HepG2 (cell line): ENCODE data around the gene KCND2. TPM values are rescaled to one million over a fixed set of nuclear protein-coding genes. Genes with fewer than 3 reads are reported as not detected.

Experiments
- ATAC-seq: fragments of 200-7000 bp; cut with Tn5 transposase; 3 replicates; pipeline ENCODE4 v1.9.1; 2020; ENCODE audit warnings: mild to moderate bottlenecking, moderate library complexity
- BruUV-seq: library from RNA; stranded (reverse); fragments of 400-500 nt; replicated peaks from 2 replicates; lab custom pipeline; 2021; lab: Mats Ljungman, UMichigan
- CTCF ChIA-PET: fragments of 300-600 bp; formaldehyde crosslinking; extraction: SDS; loops from one replicate; lab custom pipeline; 2021; ENCODE audit warnings: low total read pairs, inconsistent platforms, low intra/inter-chr PET ratio; lab: Yijun Ruan, JAX
- POLR2A ChIA-PET: fragments of 350-600 bp; sonication (Branson Sonifier 250); formaldehyde crosslinking; loops from one replicate; lab custom pipeline; 2020; ENCODE audit warnings: antibody characterized with exemption, inconsistent platforms; lab: Yijun Ruan, JAX
- DNase-seq: peaks from one replicate; pipeline ENCODE4 v3.0.0-alpha.2; 2015; ENCODE audit warnings: low spot score
- FAIRE-seq: peaks from 3 replicates; lab custom pipeline; 2011; peaks lifted over from hg19 to GRCh38; lab: Jason Lieb, UNC
- H2AFZ ChIP-seq: one replicate; pipeline ENCODE4 v1.6.1; 2011; ENCODE audit warnings: low read length, inconsistent platforms
- H3K27ac ChIP-seq: fragments of 300-600 bp; 3 replicates; pipeline ENCODE4 v1.8.0; 2011; ENCODE audit warnings: mixed run types, mild to moderate bottlenecking, mixed read lengths, low read length, inconsistent platforms; ENCODE audit not compliant: insufficient read depth; ENCODE audit errors: extremely low read length
- H3K27me3 ChIP-seq, 2 experiments: fragments of 200-600 bp in 1 of 2; 2 replicates in 1 of 2; 3 replicates in 1 of 2; pipeline versions ENCODE4 v1.6.0 to v1.8.0; 2011; ENCODE audit warnings: low read length in 2 of 2, mild to moderate bottlenecking in 2 of 2, moderate library complexity in 2 of 2, inconsistent platforms in 1 of 2; ENCODE audit not compliant: insufficient read depth in 2 of 2, control insufficient read depth in 1 of 2
- H3K36me3 ChIP-seq, 2 experiments: fragments of 200-600 bp in 1 of 2; replicated peaks in 1 of 2; 2 replicates in 1 of 2; 3 replicates in 1 of 2; pipeline versions ENCODE4 v1.5.1 to v1.8.0; 2011; ENCODE audit warnings: low read length in 2 of 2, inconsistent platforms in 1 of 2; ENCODE audit not compliant: insufficient read depth in 2 of 2, control insufficient read depth in 1 of 2
- H3K4me1 ChIP-seq: 2 replicates; pipeline ENCODE4 v1.5.1; 2012; ENCODE audit warnings: low read length, inconsistent platforms; ENCODE audit not compliant: insufficient read depth
- H3K4me2 ChIP-seq: 2 replicates; pipeline ENCODE4 v1.6.0; 2011; ENCODE audit warnings: low read depth, low read length, inconsistent platforms
- H3K4me3 ChIP-seq, 3 experiments: fragments of 200-600 bp in 1 of 3; sonication (generic), shearing (Covaris generic) in 1 of 3; replicated peaks in 1 of 3; 2 replicates each; pipeline ENCODE4 v1.5.1; 2011 to 2016; ENCODE audit warnings: low read length in 3 of 3, inconsistent platforms in 2 of 3, low read depth in 2 of 3, mild to moderate bottlenecking in 2 of 3, control low read depth in 1 of 3, mixed read lengths in 1 of 3; ENCODE audit not compliant: insufficient read depth in 1 of 3
- H3K79me2 ChIP-seq: one replicate; pipeline ENCODE4 v1.6.1; 2011; ENCODE audit warnings: low read length, inconsistent platforms; ENCODE audit not compliant: insufficient read depth
- H3K9ac ChIP-seq: 2 replicates; pipeline ENCODE4 v1.6.0; 2011; ENCODE audit warnings: mild to moderate bottlenecking, low read depth, low read length, inconsistent platforms; ENCODE audit not compliant: insufficient read depth
- H3K9me3 ChIP-seq: 2 replicates; pipeline ENCODE4 v1.5.1; 2012; ENCODE audit warnings: mild to moderate bottlenecking, low read length
- H4K20me1 ChIP-seq: 2 replicates; pipeline ENCODE4 v1.6.0; 2011; ENCODE audit warnings: inconsistent platforms, mild to moderate bottlenecking, low read length, moderate library complexity; ENCODE audit not compliant: insufficient read depth
- CHCHD3 ChIP-seq: sonication (generic); formaldehyde crosslinking; IDR thresholded peaks from 2 replicates; pipeline ENCODE4 v1.8.0; 2022; ENCODE audit warnings: mild to moderate bottlenecking, missing genetic modification reagents, moderate library complexity
- FLYWCH1 ChIP-seq: sonication (generic); formaldehyde crosslinking; IDR thresholded peaks from 2 replicates; pipeline ENCODE4 v1.8.1; 2023; ENCODE audit warnings: mild to moderate bottlenecking, missing genetic modification reagents
- FUBP1 ChIP-seq: sonication (generic); formaldehyde crosslinking; IDR thresholded peaks from 2 replicates; pipeline ENCODE4 v1.5.1; 2020; ENCODE audit warnings: missing genetic modification reagents, mild to moderate bottlenecking, borderline replicate concordance
- GATAD1 ChIP-seq: IDR thresholded peaks from 2 replicates; pipeline ENCODE4 v1.6.1; 2016; ENCODE audit warnings: missing genetic modification reagents, missing compliant biosample characterization
- MED13 ChIP-seq: sonication (generic); formaldehyde crosslinking; IDR thresholded peaks from 2 replicates; pipeline ENCODE4 v1.5.0; 2020; ENCODE audit warnings: missing genetic modification reagents
- MTF2 ChIP-seq: sonication (generic); formaldehyde crosslinking; IDR thresholded peaks from 2 replicates; pipeline ENCODE4 v1.5.0; 2020; ENCODE audit warnings: missing genetic modification reagents, borderline replicate concordance
- POLR2G ChIP-seq: fragments of 200-400 bp; formaldehyde crosslinking; IDR thresholded peaks from 2 replicates; pipeline ENCODE4 v1.6.1; 2018; ENCODE audit warnings: mild to moderate bottlenecking, low read depth, low read length, moderate library complexity
- SKIL ChIP-seq: sonication (generic); formaldehyde crosslinking; IDR thresholded peaks from 2 replicates; pipeline ENCODE4 v1.8.0; 2022; ENCODE audit warnings: missing genetic modification reagents, mild to moderate bottlenecking, moderate library complexity, borderline replicate concordance
- SNAPC2 ChIP-seq: sonication (generic); formaldehyde crosslinking; IDR thresholded peaks from 2 replicates; pipeline ENCODE4 v1.8.1; 2022; ENCODE audit warnings: mild to moderate bottlenecking, missing genetic modification reagents
- ZNF160 ChIP-seq: sonication (generic); formaldehyde crosslinking; IDR thresholded peaks from 2 replicates; pipeline ENCODE4 v1.8.0; 2022; ENCODE audit warnings: mild to moderate bottlenecking, inconsistent platforms, missing genetic modification reagents
- ZNF33B ChIP-seq: sonication (generic); formaldehyde crosslinking; IDR thresholded peaks from 2 replicates; pipeline ENCODE4 v1.5.1; 2020; ENCODE audit warnings: mild to moderate bottlenecking, missing genetic modification reagents
- ZNF362 ChIP-seq: sonication (generic); formaldehyde crosslinking; IDR thresholded peaks from 2 replicates; pipeline ENCODE4 v1.4.0; 2020; ENCODE audit warnings: missing genetic modification reagents, mild to moderate bottlenecking, borderline replicate concordance
- ZNF615 ChIP-seq: sonication (generic); formaldehyde crosslinking; IDR thresholded peaks from 2 replicates; pipeline ENCODE4 v1.5.0; 2020; ENCODE audit warnings: mild to moderate bottlenecking, missing genetic modification reagents, borderline replicate concordance
- ZNF616 ChIP-seq: sonication (generic); formaldehyde crosslinking; IDR thresholded peaks from 2 replicates; pipeline ENCODE4 v1.5.0; 2020; ENCODE audit warnings: low read depth, mild to moderate bottlenecking, missing genetic modification reagents
- ZNF747 ChIP-seq: sonication (generic); formaldehyde crosslinking; IDR thresholded peaks from 2 replicates; pipeline ENCODE4 v1.8.1; 2023; ENCODE audit warnings: missing genetic modification reagents, mild to moderate bottlenecking, borderline replicate concordance
- WGBS: methylation state at CpG from one replicate; pipeline ENCODE4 v1.1.6; 2017; ENCODE audit warnings: low lambda C conversion rate; 5-methylcytosine and 5-hydroxymethylcytosine counted together
- in situ Hi-C: cut with HindIII; loops from 2 replicates; pipeline ENCODE4 v1.10.0; 2017; ENCODE audit warnings: low pct_unique_long_range_greater_than_20kb; ENCODE audit not compliant: extremely low pct_ligation_motif_present
- intact Hi-C: fragments of 100-400 bp; cut with micrococcal nuclease; formaldehyde crosslinking; loops from one replicate; pipeline ENCODE4 v1.10.0; 2022; ENCODE audit not compliant: unreplicated experiment
- polyA plus RNA-seq, 8 experiments: library from polyadenylated mRNA; depleted of rRNA in 3 of 8; stranded (reverse) in 7 of 8; unstranded in 1 of 8; fragments of >200 nt; fragmentation: Illumina TruSeq in 4 of 8; extraction: Trizol in 4 of 8; gene quantifications; 2 replicates each; pipeline versions ENCODE4 v1.2.1 to v1.2.3, GENCODE V29; 2011 to 2016; ENCODE audit warnings: low read depth in 4 of 8, missing spikeins in 1 of 8, mixed read lengths in 1 of 8; ENCODE audit not compliant: insufficient read depth in 1 of 8
- total RNA-seq, 5 experiments: library from RNA; depleted of rRNA; stranded (reverse); fragments of >200 nt; fragmentation: Illumina TruSeq; extraction: Trizol; gene quantifications; 2 replicates each; pipeline ENCODE4 v1.2.3, GENCODE V29; 2016; ENCODE audit warnings: low read depth in 1 of 5

KCND2 gene
- total and polyA plus RNA-seq, 2 of the 13 experiments (the other 11 are each of a cell fraction or from before 2014, with no cell fraction given): not detected

- POLR2A ChIA-PET: no interaction called here
- Histone ChIP-seq H3K27ac (no peak overlapping the region), H3K79me2 (no peaks in the 10 kb centered on the region), H3K27me3 (no peaks in the 10 kb centered on the region), H3K36me3 (no peaks in the 10 kb centered on the region), H2AFZ (no peak overlapping the region), H3K9ac (no peak overlapping the region), H3K4me2 (no peak overlapping the region), H4K20me1 (no peaks in the 10 kb centered on the region), H3K4me1 (no peaks in the 10 kb centered on the region), H3K4me3 (no peak overlapping the region), H3K9me3 (no peaks in the 10 kb centered on the region)
- no peak for DNase-seq
- FAIRE-seq: no peak
- no TSS peak for BruUV-seq
- CTCF ChIA-PET: no interaction called here
- WGBS: 1% methylated on average over 3 of the region's 3 CpGs
- no peak for ATAC-seq
- TF ChIP-seq CHCHD3 (CRISPR knock-in tag) (no peak), FUBP1 (no peak), MTF2 (CRISPR knock-in tag) (no peak), SNAPC2 (CRISPR knock-in tag) (no peak), ZNF33B (CRISPR knock-in tag) (no peak), ZNF616 (no peak), GATAD1 (no peak), MED13 (CRISPR knock-in tag) (no peak), ZNF747 (CRISPR knock-in tag) (no peak), ZNF615 (CRISPR knock-in tag) (no peak), FLYWCH1 (CRISPR knock-in tag) (no peak), ZNF160 (CRISPR knock-in tag) (no peak), ZNF362 (CRISPR knock-in tag) (no peak), SKIL (CRISPR knock-in tag) (no peak), POLR2G (no peak)
- intact Hi-C loops: no loop called here
- in situ Hi-C loops: no loop called here
These were observed 442.0 kb downstream of the KCND2 start for GRCh38 chr7:120714945-120715344.
